DMS153 (cell line): ENCODE results near the gene PSMC3IP.
"Not testable (repeated sequence)": the region's sequence is repeated elsewhere in the genome, so short reads cannot be mapped to it uniquely, and the experiment has no call there.

Experiments used
- DNase-seq: peaks from one replicate; lab custom pipeline; 2025; lab: John Stamatoyannopoulos, UW

Gene PSMC3IP

GRCh38 chr17:42577532-42578281 is at the start of gene PSMC3IP:
PSMC3IP (minus strand) TSS chr17:42577729; CDS start chr17:42577686, 43 bp downstream.
- DNase-seq: peak; percentile 78

- DNase-seq: peak; percentile 77
Observed at GRCh38 chr17:42623732-42624596, 46.4 kb upstream of the PSMC3IP start.

GRCh38 chr17:42623271-42623670 is 45.7 kb upstream of the PSMC3IP start:
- DNase-seq: no peak

- not testable (repeated sequence) for DNase-seq
Observed at GRCh38 chr17:42621987-42622386, 44.5 kb upstream of the PSMC3IP start.

GRCh38 chr17:42618442-42619150 is 41.1 kb upstream of the PSMC3IP start:
- peak; percentile 75 for DNase-seq

GRCh38 chr17:42617956-42618431 is 40.5 kb upstream of the PSMC3IP start:
- DNase-seq: no peak

- DNase-seq: no peak
Observed at GRCh38 chr17:42613699-42614295, 36.3 kb upstream of the PSMC3IP start.

- no peak for DNase-seq
Observed at GRCh38 chr17:42612013-42612412, 34.5 kb upstream of the PSMC3IP start.

GRCh38 chr17:42609814-42610801 is 32.6 kb upstream of the PSMC3IP start:
- DNase-seq: not testable (repeated sequence)

GRCh38 chr17:42609182-42609813 is 31.8 kb upstream of the PSMC3IP start, which contains the start of the genes RETREG3 and TUBG1:
RETREG3 (minus strand) TSS chr17:42609374; CDS start chr17:42609324, 50 bp downstream.
TUBG1 (plus strand) TSS chr17:42609683; CDS start chr17:42609738, 55 bp downstream.
- DNase-seq: peak; percentile 98

- no peak for DNase-seq
Observed at GRCh38 chr17:42608305-42609181, 31.0 kb upstream of the PSMC3IP start.

GRCh38 chr17:42607769-42608168 is 30.2 kb upstream of the PSMC3IP start:
- DNase-seq: no peak

GRCh38 chr17:42603318-42603717 is 25.8 kb upstream of the PSMC3IP start:
- DNase-seq: no peak

- DNase-seq: no peak
Observed at GRCh38 chr17:42598905-42599304, 21.4 kb upstream of the PSMC3IP start.

GRCh38 chr17:42596386-42596785 is 18.9 kb upstream of the PSMC3IP start:
- no peak for DNase-seq

- no peak for DNase-seq
Observed at GRCh38 chr17:42591411-42591810, 13.9 kb upstream of the PSMC3IP start.

GRCh38 chr17:42590886-42591285 is 13.4 kb upstream of the PSMC3IP start:
- DNase-seq: no peak

GRCh38 chr17:42586514-42587230 is 9.1 kb upstream of the PSMC3IP start:
- no peak for DNase-seq
